ENCODE results near the gene DHX15. TPM values are rescaled to one million over a fixed set of nuclear protein-coding genes. Genes with fewer than 3 reads are reported as not detected.

DHX15 gene
- total and polyA plus RNA-seq, 9 of the 15 experiments (the other 6 are each of a cell fraction or from before 2014, with no cell fraction given) = 165 to 287 (median 208) TPM

DNA sequence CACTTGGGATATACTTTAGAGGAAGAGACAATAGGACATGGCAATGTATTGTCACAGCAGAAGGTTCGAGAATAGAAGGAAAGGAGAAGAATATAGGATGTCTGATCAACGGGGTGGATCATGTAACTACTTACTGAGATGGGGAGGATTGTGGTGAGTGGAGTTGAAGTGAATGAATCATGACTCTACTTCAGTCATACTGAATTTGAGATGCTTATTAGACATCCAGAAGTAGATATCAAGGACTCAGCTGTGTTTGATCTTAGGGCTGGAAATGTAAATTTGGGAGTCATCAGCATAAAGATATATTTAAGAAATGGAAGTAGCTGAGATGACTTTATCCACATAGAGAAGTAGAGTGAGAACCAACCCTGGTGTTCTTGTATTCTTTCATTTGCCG, 29.1 kb upstream of the DHX15 start:
- FAIRE-seq (no peak), DNase-seq (ENCODE audit: extremely low read depth in 1 of 4, low spot score in 3 of 4) (no peak), ATAC-seq (no peak)
- Histone ChIP-seq H3K9me1 (ENCODE audit: control insufficient read depth, insufficient read depth, low read length) (no peaks in the 10 kb centered on the region), H4K20me1 (replicated peaks; ENCODE audit: control insufficient read depth, insufficient read depth, low read length) (no peaks in the 10 kb centered on the region), H3K27me3 (ENCODE audit: control insufficient read depth in 2 of 2, insufficient read depth in 2 of 2, low read length in 2 of 2) (peaks cover 0 to 6% of the 10 kb centered on the region in 2 experiments; a peak in 4 of 5 replicates), H3K9me3 (replicated peaks; ENCODE audit: control insufficient read depth, insufficient read depth, low read depth, low read length) (no peaks in the 10 kb centered on the region), H3K4me3 (no peak overlapping the region), H3K79me2 (ENCODE audit: control insufficient read depth, insufficient read depth, low read length) (no peaks in the 10 kb centered on the region), H3K36me3 (ENCODE audit: control insufficient read depth, insufficient read depth, low read length) (no peaks in the 10 kb centered on the region), H3K4me2 (ENCODE audit: insufficient read depth, low read length) (no peak overlapping the region), H2AFZ (ENCODE audit: low read depth, low read length) (no peak overlapping the region), H3K4me1 (replicated peaks in 1 of 2; ENCODE audit: control insufficient read depth in 2 of 2, insufficient read depth in 2 of 2, low read length in 2 of 2) (no peaks in the 10 kb centered on the region), H3K9ac (ENCODE audit: insufficient read depth in 1 of 2, low read depth in 2 of 2, low read length in 2 of 2) (no peak overlapping the region), H3K27ac (ENCODE audit: extremely low read depth, low read depth, low read length) (no peak overlapping the region)
- intact Hi-C loops (cut with micrococcal nuclease) (no loop called here), in situ Hi-C loops (cut with MboI) (no loop called here)
- 0% methylated on average over 3 of the region's 3 CpGs for WGBS (ENCODE audit: insufficient coverage, low coverage, missing lambda C conversion rate)
- POLR2A ChIA-PET = no interaction called here
- CTCF ChIA-PET (ENCODE audit: low intra/inter-chr PET ratio) = no interaction called here
- TF ChIP-seq, protein P1, sequence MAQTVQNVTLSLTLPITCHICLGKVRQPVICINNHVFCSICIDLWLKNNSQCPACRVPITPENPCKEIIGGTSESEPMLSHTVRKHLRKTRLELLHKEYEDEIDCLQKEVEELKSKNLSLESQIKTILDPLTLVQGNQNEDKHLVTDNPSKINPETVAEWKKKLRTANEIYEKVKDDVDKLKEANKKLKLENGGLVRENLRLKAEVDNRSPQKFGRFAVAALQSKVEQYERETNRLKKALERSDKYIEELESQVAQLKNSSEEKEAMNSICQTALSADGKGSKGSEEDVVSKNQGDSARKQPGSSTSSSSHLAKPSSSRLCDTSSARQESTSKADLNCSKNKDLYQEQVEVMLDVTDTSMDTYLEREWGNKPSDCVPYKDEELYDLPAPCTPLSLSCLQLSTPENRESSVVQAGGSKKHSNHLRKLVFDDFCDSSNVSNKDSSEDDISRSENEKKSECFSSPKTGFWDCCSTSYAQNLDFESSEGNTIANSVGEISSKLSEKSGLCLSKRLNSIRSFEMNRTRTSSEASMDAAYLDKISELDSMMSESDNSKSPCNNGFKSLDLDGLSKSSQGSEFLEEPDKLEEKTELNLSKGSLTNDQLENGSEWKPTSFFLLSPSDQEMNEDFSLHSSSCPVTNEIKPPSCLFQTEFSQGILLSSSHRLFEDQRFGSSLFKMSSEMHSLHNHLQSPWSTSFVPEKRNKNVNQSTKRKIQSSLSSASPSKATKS (CRISPR knock-in tag; IDR thresholded peaks at IDR 0.05) = no peak
- no peak for TF ChIP-seq NEUROD1 (IDR thresholded peaks at IDR 0.05; ENCODE audit: borderline replicate concordance, low read depth, low read length, partially characterized antibody)
- TF ChIP-seq ETV1 (tag; conservative IDR thresholded peaks at IDR 0.05; ENCODE audit: low read depth) = no peak
- no peak for TF ChIP-seq ZBTB43 (CRISPR knock-in tag; IDR thresholded peaks at IDR 0.05)
- TF ChIP-seq FOXM1 (IDR thresholded peaks at IDR 0.05; ENCODE audit: low read depth) = no peak
- no peak for TF ChIP-seq FOXM1 (CRISPR knock-in tag; IDR thresholded peaks at IDR 0.05; ENCODE audit: low read depth)
- TF ChIP-seq ZNF239 (CRISPR knock-in tag; IDR thresholded peaks at IDR 0.05) = no peak
- no peak for TF ChIP-seq EP300 (IDR thresholded peaks at IDR 0.05; ENCODE audit: low read length)
- no peak for TF ChIP-seq ZNF347 (CRISPR knock-in tag; IDR thresholded peaks at IDR 0.05; ENCODE audit: low read depth)
- TF ChIP-seq PBX2 (CRISPR knock-in tag; IDR thresholded peaks at IDR 0.05; ENCODE audit: low read depth) = no peak
- no peak for TF ChIP-seq PBX2 (tag; conservative IDR thresholded peaks at IDR 0.05; ENCODE audit: low read depth)
- no peak for TF ChIP-seq TSC22D4 (tag; IDR thresholded peaks at IDR 0.05)
- TF ChIP-seq NRF1 (conservative IDR thresholded peaks at IDR 0.05 in 1 of 2, IDR thresholded peaks at IDR 0.05 in 1 of 2) = no peak
- no peak for TF ChIP-seq C11orf30 (IDR thresholded peaks at IDR 0.05; ENCODE audit: low read depth)
- no TSS peak for BruUV-seq (replicated peaks)

All from K562 (cell line).